ENCODE results near the gene TMEM150A. TPM values are rescaled to one million over a fixed set of nuclear protein-coding genes. Genes with fewer than 3 reads are reported as not detected.

Gene TMEM150A
- total and polyA plus RNA-seq, 2 of the 13 experiments (the other 11 are each of a cell fraction or from before 2014, with no cell fraction given), result 30.1 to 70.4 TPM

GRCh38 chr2:85611705-85612587, 9.4 kb upstream of the TMEM150A start, which contains the start of gene C2orf68 (continued):
- TF ChIP-seq HINFP (CRISPR knock-in tag; IDR thresholded peaks at IDR 0.05; ENCODE audit: low read depth) (0 out of 2 replicates have a peak, but pooled peaks have one; percentile 45), BATF2 (CRISPR knock-in tag; IDR thresholded peaks at IDR 0.05) (peak; percentile 61; the same call in 1 of the 2 replicates), GLMP (CRISPR knock-in tag; IDR thresholded peaks at IDR 0.05; ENCODE audit: borderline replicate concordance) (no peak), PPARG (CRISPR knock-in tag; conservative IDR thresholded peaks at IDR 0.05) (peak; percentile 62; the same call in 1 of the 2 replicates), TBL1XR1 (IDR thresholded peaks at IDR 0.05; ENCODE audit: borderline replicate concordance, low read length, partially characterized antibody) (no peak), DR1 (CRISPR knock-in tag; IDR thresholded peaks at IDR 0.05) (peak; percentile 93), NFRKB (IDR thresholded peaks at IDR 0.05) (no peak), TEAD3 (CRISPR knock-in tag; optimal IDR thresholded peaks at IDR 0.05; ENCODE audit: borderline replicate concordance) (peak; percentile 57), SP1 (IDR thresholded peaks at IDR 0.05) (no peak), SP1 (CRISPR knock-in tag; IDR thresholded peaks at IDR 0.05) (peak; percentile 30; the same call in 1 of the 2 replicates), ISL2 (CRISPR knock-in tag; IDR thresholded peaks at IDR 0.05) (peak; percentile 69), JUN (CRISPR knock-in tag; IDR thresholded peaks at IDR 0.05) (no peak), ZNF549 (CRISPR knock-in tag; IDR thresholded peaks at IDR 0.05) (no peak), ZBTB3 (CRISPR knock-in tag; IDR thresholded peaks at IDR 0.05; ENCODE audit: borderline replicate concordance, low read depth) (peak; percentile 63; the same call in 1 of the 2 replicates), POLR2AphosphoS5 (IDR thresholded peaks at IDR 0.05; ENCODE audit: low read depth, low read length) (peak; percentile 85), YEATS4 (CRISPR knock-in tag; IDR thresholded peaks at IDR 0.05; ENCODE audit: borderline replicate concordance) (peak; percentile 83; the same call in 1 of the 2 replicates), GABPA (IDR thresholded peaks at IDR 0.05; ENCODE audit: low read depth, low read length) (peak; percentile 95), GABPA (CRISPR knock-in tag; IDR thresholded peaks at IDR 0.05; ENCODE audit: low read depth) (peak; percentile 95), ZNF296 (CRISPR knock-in tag; conservative IDR thresholded peaks at IDR 0.05) (0 out of 2 replicates have a peak, but pooled peaks have one; percentile 51), ZFP90 (CRISPR knock-in tag; IDR thresholded peaks at IDR 0.05; ENCODE audit: borderline replicate concordance) (peak; percentile 14; the same call in 1 of the 2 replicates), RELA (CRISPR knock-in tag; IDR thresholded peaks at IDR 0.05) (no peak; the same call in 1 of the 2 replicates), TOE1 (CRISPR knock-in tag; IDR thresholded peaks at IDR 0.05) (0 out of 2 replicates have a peak, but pooled peaks have one; percentile 22)
- TF ChIP-seq, protein P1, sequence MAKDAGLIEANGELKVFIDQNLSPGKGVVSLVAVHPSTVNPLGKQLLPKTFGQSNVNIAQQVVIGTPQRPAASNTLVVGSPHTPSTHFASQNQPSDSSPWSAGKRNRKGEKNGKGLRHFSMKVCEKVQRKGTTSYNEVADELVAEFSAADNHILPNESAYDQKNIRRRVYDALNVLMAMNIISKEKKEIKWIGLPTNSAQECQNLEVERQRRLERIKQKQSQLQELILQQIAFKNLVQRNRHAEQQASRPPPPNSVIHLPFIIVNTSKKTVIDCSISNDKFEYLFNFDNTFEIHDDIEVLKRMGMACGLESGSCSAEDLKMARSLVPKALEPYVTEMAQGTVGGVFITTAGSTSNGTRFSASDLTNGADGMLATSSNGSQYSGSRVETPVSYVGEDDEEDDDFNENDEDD (CRISPR knock-in tag; IDR thresholded peaks at IDR 0.05; ENCODE audit: borderline replicate concordance), result peak; percentile 94; the same call in 1 of the 2 replicates
- TF ChIP-seq, protein P2, sequence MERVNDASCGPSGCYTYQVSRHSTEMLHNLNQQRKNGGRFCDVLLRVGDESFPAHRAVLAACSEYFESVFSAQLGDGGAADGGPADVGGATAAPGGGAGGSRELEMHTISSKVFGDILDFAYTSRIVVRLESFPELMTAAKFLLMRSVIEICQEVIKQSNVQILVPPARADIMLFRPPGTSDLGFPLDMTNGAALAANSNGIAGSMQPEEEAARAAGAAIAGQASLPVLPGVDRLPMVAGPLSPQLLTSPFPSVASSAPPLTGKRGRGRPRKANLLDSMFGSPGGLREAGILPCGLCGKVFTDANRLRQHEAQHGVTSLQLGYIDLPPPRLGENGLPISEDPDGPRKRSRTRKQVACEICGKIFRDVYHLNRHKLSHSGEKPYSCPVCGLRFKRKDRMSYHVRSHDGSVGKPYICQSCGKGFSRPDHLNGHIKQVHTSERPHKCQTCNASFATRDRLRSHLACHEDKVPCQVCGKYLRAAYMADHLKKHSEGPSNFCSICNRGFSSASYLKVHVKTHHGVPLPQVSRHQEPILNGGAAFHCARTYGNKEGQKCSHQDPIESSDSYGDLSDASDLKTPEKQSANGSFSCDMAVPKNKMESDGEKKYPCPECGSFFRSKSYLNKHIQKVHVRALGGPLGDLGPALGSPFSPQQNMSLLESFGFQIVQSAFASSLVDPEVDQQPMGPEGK (CRISPR knock-in tag; IDR thresholded peaks at IDR 0.05), result peak; percentile 87
